ENCODE results near the gene PTPRH.

The PTPRH gene

GRCh38 chr19:55246462-55247451, 37.5 kb upstream of the PTPRH start:
- no peak for DNase-seq

- DNase-seq: no peak
Measured at GRCh38 chr19:55245236-55245904, 36.1 kb upstream of the PTPRH start.

GRCh38 chr19:55244004-55244680, 34.8 kb upstream of the PTPRH start:
- no peak for DNase-seq

GRCh38 chr19:55242517-55242916, 33.2 kb upstream of the PTPRH start:
- DNase-seq: no peak

- DNase-seq: no peak
Measured at GRCh38 chr19:55241935-55242464, 32.7 kb upstream of the PTPRH start.

- DNase-seq: no peak
Measured at GRCh38 chr19:55241143-55241934, 32.0 kb upstream of the PTPRH start.

- no peak for DNase-seq
Measured at GRCh38 chr19:55240713-55241020, 31.4 kb upstream of the PTPRH start.

- no peak for DNase-seq
Measured at GRCh38 chr19:55239004-55239403, 29.7 kb upstream of the PTPRH start.

- DNase-seq: no peak
Measured at GRCh38 chr19:55238030-55238429, 28.7 kb upstream of the PTPRH start.

GRCh38 chr19:55232986-55233385, 23.7 kb upstream of the PTPRH start:
- DNase-seq: no peak

GRCh38 chr19:55232286-55232602, 22.9 kb upstream of the PTPRH start:
- DNase-seq: no peak

- no peak for DNase-seq
Measured at GRCh38 chr19:55231391-55232285, 22.3 kb upstream of the PTPRH start.

GRCh38 chr19:55230780-55231179, 21.5 kb upstream of the PTPRH start:
- no peak for DNase-seq

- DNase-seq: no peak
Measured at GRCh38 chr19:55230329-55230728, 21.0 kb upstream of the PTPRH start.

GRCh38 chr19:55229789-55230182, 20.5 kb upstream of the PTPRH start:
- no peak for DNase-seq

GRCh38 chr19:55229145-55229788, 20.0 kb upstream of the PTPRH start:
- DNase-seq: no peak

GRCh38 chr19:55228403-55229031, 19.2 kb upstream of the PTPRH start, which contains the start of gene TMEM86B:
TMEM86B (minus strand) TSS chr19:55228763; CDS start chr19:55228741, 22 bp downstream.
- no peak for DNase-seq

GRCh38 chr19:55228015-55228391, 18.7 kb upstream of the PTPRH start:
- DNase-seq: no peak

- no peak for DNase-seq
Measured at GRCh38 chr19:55227241-55228014, 18.1 kb upstream of the PTPRH start.

- no peak for DNase-seq
Measured at GRCh38 chr19:55226788-55227187, 17.5 kb upstream of the PTPRH start.
